Smooth muscle cell of the umbilical artery (primary cell): ENCODE results near the gene GAST. TPM values are rescaled to one million over a fixed set of nuclear protein-coding genes. Genes with fewer than 3 reads are reported as not detected.

Source experiments
- total RNA-seq: library from RNA; depleted of rRNA; stranded (reverse); fragments of >200 nt; gene quantifications from 2 replicates; pipeline ENCODE4 v1.2.3, GENCODE V29; 2014

GAST gene
- total RNA-seq: not detected in 2 replicates

GRCh38 chr17:41711669-41712400 lies at the start of gene GAST:
Gene GAST, plus strand, starts transcription at chr17:41712331. Its CDS starts 3,106 bp downstream, at chr17:41715437.

GRCh38 chr17:41688641-41689496 lies 23.3 kb upstream of the GAST start, which contains the start of gene EIF1:
Gene EIF1, plus strand, starts transcription at chr17:41688885. Its CDS starts 154 bp downstream, at chr17:41689039.

GRCh38 chr17:41734139-41734948 lies 22.2 kb downstream of the GAST start, which contains the start of gene HAP1:
Gene HAP1, minus strand, starts transcription at chr17:41734643. Its CDS starts 9 bp downstream, at chr17:41734634.

Other genes with a start within 250 kb of the GAST start
- 0.09 TPM in 1 of 2 replicates, not detected in the other for gene KRT32, start 244.9 kb upstream of the GAST start, total RNA-seq
- gene KRT35, start 231.2 kb upstream of the GAST start, total RNA-seq: not detected in 2 replicates
- not detected in 2 replicates for gene KRT36, start 222.4 kb upstream of the GAST start, total RNA-seq
- gene KRT13, start 206.7 kb upstream of the GAST start, total RNA-seq: 0.30 and 0.46 TPM in 2 replicates
- 1.8 and 8.6 TPM in 2 replicates for gene KRT15, start 193.4 kb upstream of the GAST start, total RNA-seq
- gene KRT19, start 184.0 kb upstream of the GAST start, total RNA-seq: 82.3 and 279 TPM in 2 replicates
- not detected in 2 replicates for gene KRT9, start 140.3 kb upstream of the GAST start, total RNA-seq
- 0.46 TPM in 1 of 2 replicates, not detected in the other for gene KRT14, start 125.4 kb upstream of the GAST start, total RNA-seq
- gene KRT16, start 99.6 kb upstream of the GAST start, total RNA-seq: not detected in 2 replicates
- 2.7 and 2.8 TPM in 2 replicates for gene KRT17, start 87.8 kb upstream of the GAST start, total RNA-seq
- 203 and 238 TPM in 2 replicates for gene EIF1, start 23.4 kb upstream of the GAST start, total RNA-seq
- gene HAP1, start 22.3 kb downstream of the GAST start, total RNA-seq: 0.18 TPM in 1 of 2 replicates, not detected in the other
- gene JUP, start 74.4 kb downstream of the GAST start, total RNA-seq: 12.8 and 32.9 TPM in 2 replicates
- gene P3H4, start 99.6 kb downstream of the GAST start, total RNA-seq: 146 and 214 TPM in 2 replicates
- gene FKBP10, start 100.7 kb downstream of the GAST start, total RNA-seq: 1,225 and 1,584 TPM in 2 replicates
- 35.4 and 44.5 TPM in 2 replicates for gene NT5C3B, start 123.9 kb downstream of the GAST start, total RNA-seq
- 0.28 TPM in 1 of 2 replicates, not detected in the other for gene KLHL10, start 125.5 kb downstream of the GAST start, total RNA-seq
- 30.0 and 32.6 TPM in 2 replicates for gene KLHL11, start 153.1 kb downstream of the GAST start, total RNA-seq
- 379 and 587 TPM in 2 replicates for gene ACLY, start 206.6 kb downstream of the GAST start, total RNA-seq
- 0.30 and 0.37 TPM in 2 replicates for gene ODAD4, start 218.3 kb downstream of the GAST start, total RNA-seq